PC-3 (cell line): Measurements from ENCODE around the gene AGR3.

Experiments used
- EZH2 ChIP-seq: fragments of 300-600 bp; sonication (generic); IDR thresholded peaks from one replicate; pipeline ENCODE4 v1.6.1; 2017; ENCODE audit warnings: antibody characterized with exemption, mild to moderate bottlenecking, low read length; ENCODE audit not compliant: unreplicated experiment
- EZH2phosphoT487 ChIP-seq: fragments of 300-600 bp; sonication (generic); IDR thresholded peaks from 2 replicates; pipeline ENCODE4 v1.6.1; 2018; ENCODE audit warnings: mild to moderate bottlenecking, antibody characterized with exemption, low read length, borderline replicate concordance
- TF ChIP-seq, protein P1 (sequence below): fragments of 300-600 bp; sonication (generic); conservative IDR thresholded peaks from 2 replicates; pipeline ENCODE4 v1.5.1; 2017; ENCODE audit warnings: antibody characterized with exemption, low read depth, mild to moderate bottlenecking, low read length

DNA sequence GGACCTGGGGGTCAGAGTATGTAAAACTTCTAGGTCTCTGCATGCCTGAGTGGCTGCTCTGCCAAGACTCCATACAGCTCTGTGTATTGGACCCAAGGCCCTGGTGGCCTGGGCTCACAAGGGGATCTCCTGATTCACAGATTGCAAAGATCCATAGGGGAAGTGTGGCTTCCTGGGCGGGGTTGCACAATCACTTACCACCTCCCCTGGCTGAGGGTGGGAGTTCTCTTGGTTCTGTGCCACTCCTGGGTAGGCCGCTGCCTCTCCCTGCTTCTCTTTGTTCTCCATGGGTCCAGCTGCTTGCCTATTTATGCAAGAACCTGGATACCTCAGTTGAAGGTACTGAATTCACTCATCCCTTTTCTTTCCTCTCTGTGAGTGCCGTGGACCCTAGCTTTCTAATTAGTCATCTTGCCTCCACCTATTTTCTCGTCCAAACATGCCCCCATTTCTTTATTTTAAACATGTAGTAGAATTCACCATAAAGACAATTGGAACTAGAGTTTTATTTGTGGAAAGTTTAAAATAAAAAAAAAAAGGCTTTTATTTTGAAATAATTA, 18.5 kb upstream of the AGR3 start:
- TF ChIP-seq, protein P1, sequence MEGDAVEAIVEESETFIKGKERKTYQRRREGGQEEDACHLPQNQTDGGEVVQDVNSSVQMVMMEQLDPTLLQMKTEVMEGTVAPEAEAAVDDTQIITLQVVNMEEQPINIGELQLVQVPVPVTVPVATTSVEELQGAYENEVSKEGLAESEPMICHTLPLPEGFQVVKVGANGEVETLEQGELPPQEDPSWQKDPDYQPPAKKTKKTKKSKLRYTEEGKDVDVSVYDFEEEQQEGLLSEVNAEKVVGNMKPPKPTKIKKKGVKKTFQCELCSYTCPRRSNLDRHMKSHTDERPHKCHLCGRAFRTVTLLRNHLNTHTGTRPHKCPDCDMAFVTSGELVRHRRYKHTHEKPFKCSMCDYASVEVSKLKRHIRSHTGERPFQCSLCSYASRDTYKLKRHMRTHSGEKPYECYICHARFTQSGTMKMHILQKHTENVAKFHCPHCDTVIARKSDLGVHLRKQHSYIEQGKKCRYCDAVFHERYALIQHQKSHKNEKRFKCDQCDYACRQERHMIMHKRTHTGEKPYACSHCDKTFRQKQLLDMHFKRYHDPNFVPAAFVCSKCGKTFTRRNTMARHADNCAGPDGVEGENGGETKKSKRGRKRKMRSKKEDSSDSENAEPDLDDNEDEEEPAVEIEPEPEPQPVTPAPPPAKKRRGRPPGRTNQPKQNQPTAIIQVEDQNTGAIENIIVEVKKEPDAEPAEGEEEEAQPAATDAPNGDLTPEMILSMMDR, result no peak
- no peak for TF ChIP-seq EZH2
- no peak for TF ChIP-seq EZH2phosphoT487
